ENCODE results near the gene CASZ1. TPM values are rescaled to one million over a fixed set of nuclear protein-coding genes. Genes with fewer than 3 reads are reported as not detected.

Gene CASZ1
- total RNA-seq, 2 experiments from 2014 or later: 1.7 to 2.0 TPM

GRCh38 chr1:10787286-10787685 lies 9.2 kb downstream of the CASZ1 start:
- Mint-ChIP-seq H3K4me3 (no peak overlapping the region), H3K27ac (no peak overlapping the region), H3K27me3 (ENCODE audit: low read depth) (peaks cover 23% of the 10 kb centered on the region), H3K36me3 (ENCODE audit: low read depth) (no peaks in the 10 kb centered on the region), H3K9me3 (no peaks in the 10 kb centered on the region), H3K4me1 (ENCODE audit: low read depth) (no peaks in the 10 kb centered on the region)
- intact Hi-C loops (cut with micrococcal nuclease): no loop called here
- CTCF ChIA-PET: no interaction called here
- DNase-seq: no peak

DNA sequence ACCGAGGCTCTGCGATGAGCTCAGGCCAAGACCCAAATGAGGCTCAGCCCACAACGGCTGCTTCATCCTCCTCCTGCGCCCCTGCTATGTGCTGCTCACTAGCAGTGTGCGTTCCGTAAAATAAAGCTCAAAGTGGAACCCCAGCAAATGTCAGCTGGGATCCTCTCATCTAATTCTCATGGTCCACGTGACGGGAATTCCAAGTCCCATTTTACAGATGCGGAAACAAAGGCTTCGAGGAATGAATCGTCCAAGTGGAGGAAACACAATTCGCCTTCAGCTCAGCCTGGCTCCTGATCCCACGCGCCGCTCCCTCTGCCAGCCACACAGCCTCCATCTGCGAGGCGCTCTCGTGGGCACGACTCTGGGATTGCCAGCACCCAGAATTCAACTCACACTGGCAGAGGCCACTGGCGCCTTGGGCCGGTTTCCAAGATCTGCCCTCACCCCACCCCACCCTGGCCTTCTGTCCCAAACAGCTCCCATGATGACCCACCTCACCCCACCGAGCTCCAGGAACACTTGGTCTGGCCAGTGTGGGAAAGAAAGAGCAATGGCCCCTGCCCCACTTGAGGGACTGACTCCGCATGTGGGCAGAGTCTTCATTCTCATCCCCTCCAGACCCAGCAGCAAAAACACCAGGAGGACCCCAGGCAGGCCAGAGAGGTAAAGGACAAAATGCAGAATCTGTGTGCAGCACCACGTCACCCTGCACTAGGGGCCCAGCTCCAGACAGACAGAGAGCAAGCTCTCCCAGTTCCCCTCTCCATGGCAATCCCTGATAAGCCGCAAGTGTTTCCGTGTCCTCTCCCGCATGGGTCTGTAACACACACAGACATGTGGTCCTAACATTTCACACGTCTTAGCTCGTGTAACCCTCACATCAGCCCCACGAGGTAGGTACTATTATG lies 10.5 kb downstream of the CASZ1 start:
- Mint-ChIP-seq H3K4me1 (ENCODE audit: low read depth) (no peaks in the 10 kb centered on the region), H3K27me3 (ENCODE audit: low read depth) (peaks cover 22% of the 10 kb centered on the region), H3K36me3 (ENCODE audit: low read depth) (no peaks in the 10 kb centered on the region), H3K4me3 (no peak overlapping the region), H3K27ac (no peak overlapping the region), H3K9me3 (no peaks in the 10 kb centered on the region)
- intact Hi-C loops (cut with micrococcal nuclease): no loop called here
- CTCF ChIA-PET: no interaction called here
- no peak for DNase-seq

- no peak for DNase-seq
- Mint-ChIP-seq H3K9me3 (no peaks in the 10 kb centered on the region), H3K27ac (no peak overlapping the region), H3K27me3 (ENCODE audit: low read depth) (peaks cover 22% of the 10 kb centered on the region), H3K4me1 (ENCODE audit: low read depth) (no peaks in the 10 kb centered on the region), H3K4me3 (no peak overlapping the region), H3K36me3 (ENCODE audit: low read depth) (no peaks in the 10 kb centered on the region)
- intact Hi-C loops (cut with micrococcal nuclease): no loop called here
- CTCF ChIA-PET: no interaction called here
Measured at GRCh38 chr1:10784998-10785727, 11.3 kb downstream of the CASZ1 start.

DNA sequence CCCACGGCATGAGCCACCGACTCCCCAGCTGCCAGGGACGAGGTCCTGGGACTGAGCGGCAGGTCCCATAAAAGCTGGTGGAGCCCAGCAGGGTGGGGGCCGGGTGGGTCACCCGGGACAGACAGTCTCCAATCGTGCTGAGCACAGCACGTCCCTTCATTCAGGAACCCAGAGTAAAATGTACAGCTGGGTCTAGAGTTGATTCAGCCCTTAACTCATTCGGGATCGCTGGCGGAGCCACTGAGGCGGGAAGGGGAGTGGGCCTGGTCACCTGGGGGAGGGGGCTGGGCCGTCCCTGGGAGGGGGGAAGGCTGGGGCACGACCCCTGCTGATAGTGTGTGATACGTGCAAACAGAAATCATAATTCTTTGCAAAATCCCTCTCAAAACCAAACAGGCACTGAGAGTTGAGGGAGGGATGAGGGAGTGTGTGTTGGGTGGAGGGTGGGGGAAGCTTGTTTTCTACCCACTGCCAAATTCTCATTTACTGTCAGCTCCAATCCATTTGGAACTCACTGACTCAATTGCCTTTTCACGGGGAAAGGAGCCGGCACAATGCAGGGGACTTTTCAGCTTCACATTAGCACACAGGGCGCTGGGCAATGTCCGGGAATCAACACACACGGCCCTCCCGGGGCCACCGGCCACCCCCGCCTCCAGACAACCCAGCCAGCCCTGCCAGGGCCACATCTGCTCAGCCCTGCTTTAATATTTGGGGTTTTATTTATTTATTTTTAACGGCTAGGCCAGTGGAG lies 13.8 kb downstream of the CASZ1 start:
- H3K36me3 Mint-ChIP-seq (ENCODE audit: low read depth): no peaks in the 10 kb centered on the region
- intact Hi-C loops (cut with micrococcal nuclease): no loop called here
- no peak for DNase-seq
- CTCF ChIA-PET: no interaction called here
- no peaks in the 10 kb centered on the region for H3K4me1 Mint-ChIP-seq (ENCODE audit: low read depth)
- no peak overlapping the region for H3K4me3 Mint-ChIP-seq
- H3K27ac Mint-ChIP-seq: no peak overlapping the region
- peaks cover 18% of the 10 kb centered on the region for H3K27me3 Mint-ChIP-seq (ENCODE audit: low read depth)
- H3K9me3 Mint-ChIP-seq: no peaks in the 10 kb centered on the region

DNA sequence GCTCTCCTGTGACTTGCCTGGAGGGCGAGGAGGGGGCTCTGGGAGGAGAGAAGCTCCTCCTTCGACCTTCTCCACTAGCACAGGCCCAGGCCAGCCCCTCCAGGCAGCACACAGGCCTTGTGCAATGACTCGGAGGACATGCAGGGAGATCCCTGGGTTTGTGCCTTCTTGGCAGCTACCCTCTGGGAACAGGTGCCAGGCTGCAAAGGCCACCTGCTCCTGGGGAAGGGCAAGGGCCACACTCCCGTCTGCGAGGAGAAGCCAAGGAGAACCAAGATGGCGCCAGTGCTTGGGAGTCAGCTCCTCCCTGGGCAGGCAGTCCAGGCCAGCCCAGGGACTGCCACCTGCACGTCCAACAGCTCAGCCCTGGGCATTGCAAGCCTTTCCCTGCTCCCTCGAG lies 15.3 kb downstream of the CASZ1 start:
- intact Hi-C loops (cut with micrococcal nuclease): no loop called here
- peaks cover 6% of the 10 kb centered on the region for H3K27me3 Mint-ChIP-seq (ENCODE audit: low read depth)
- no peak overlapping the region for H3K27ac Mint-ChIP-seq
- H3K4me1 Mint-ChIP-seq (ENCODE audit: low read depth): no peaks in the 10 kb centered on the region
- H3K36me3 Mint-ChIP-seq (ENCODE audit: low read depth): no peaks in the 10 kb centered on the region
- H3K4me3 Mint-ChIP-seq: no peak overlapping the region
- no peak for DNase-seq
- CTCF ChIA-PET: no interaction called here
- no peaks in the 10 kb centered on the region for H3K9me3 Mint-ChIP-seq

DNA sequence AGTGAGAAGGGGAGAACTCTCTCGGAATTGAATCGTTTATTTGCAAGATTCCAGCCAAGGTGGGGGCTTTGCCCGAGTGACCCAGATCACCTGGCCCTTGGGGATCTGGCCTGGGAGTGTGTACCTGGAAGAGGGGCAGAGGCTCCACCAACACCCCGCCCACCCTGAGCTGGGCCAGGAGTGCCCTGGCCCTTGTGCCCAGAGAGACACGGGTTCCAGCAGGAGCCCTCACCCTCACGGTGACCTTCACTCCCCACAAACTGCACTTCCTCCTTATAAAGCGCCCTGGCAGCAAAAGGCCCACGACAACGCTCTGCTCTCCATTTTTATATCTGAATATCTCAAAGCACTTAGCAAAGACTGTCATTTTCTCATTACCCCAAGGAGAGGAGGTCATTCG lies 16.6 kb downstream of the CASZ1 start:
- no peak overlapping the region for H3K27ac Mint-ChIP-seq
- H3K27me3 Mint-ChIP-seq (ENCODE audit: low read depth): peaks cover 1% of the 10 kb centered on the region
- no peak overlapping the region for H3K4me3 Mint-ChIP-seq
- CTCF ChIA-PET: no interaction called here
- intact Hi-C loops (cut with micrococcal nuclease): no loop called here
- H3K4me1 Mint-ChIP-seq (ENCODE audit: low read depth): no peaks in the 10 kb centered on the region
- no peak for DNase-seq
- H3K36me3 Mint-ChIP-seq (ENCODE audit: low read depth): no peaks in the 10 kb centered on the region
- H3K9me3 Mint-ChIP-seq: no peaks in the 10 kb centered on the region

DNA sequence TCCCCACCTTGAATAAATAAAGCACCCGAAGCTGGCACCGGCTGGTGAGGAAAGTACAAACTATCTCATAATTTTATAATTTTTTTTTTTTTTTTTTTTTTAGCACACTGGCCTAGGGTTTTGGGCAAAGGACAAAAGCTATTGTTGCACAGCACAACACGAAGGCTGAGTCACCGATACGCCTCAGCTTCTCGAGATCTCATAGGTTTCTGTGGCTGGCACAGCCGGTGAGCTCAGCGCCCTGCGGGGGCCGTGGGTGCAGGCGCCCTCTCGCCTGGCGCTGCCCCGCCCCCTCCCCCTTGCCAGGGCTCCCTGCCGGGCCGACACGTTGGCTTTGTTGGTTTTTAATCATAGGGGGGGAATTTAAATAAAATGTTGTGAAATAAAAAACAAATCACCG lies 17.2 kb downstream of the CASZ1 start:
- Mint-ChIP-seq H3K27me3 (ENCODE audit: low read depth) (no peaks in the 10 kb centered on the region), H3K27ac (no peak overlapping the region), H3K4me1 (ENCODE audit: low read depth) (no peaks in the 10 kb centered on the region), H3K36me3 (ENCODE audit: low read depth) (no peaks in the 10 kb centered on the region), H3K9me3 (no peaks in the 10 kb centered on the region), H3K4me3 (no peak overlapping the region)
- CTCF ChIA-PET: no interaction called here
- DNase-seq: no peak
- intact Hi-C loops (cut with micrococcal nuclease): no loop called here

DNA sequence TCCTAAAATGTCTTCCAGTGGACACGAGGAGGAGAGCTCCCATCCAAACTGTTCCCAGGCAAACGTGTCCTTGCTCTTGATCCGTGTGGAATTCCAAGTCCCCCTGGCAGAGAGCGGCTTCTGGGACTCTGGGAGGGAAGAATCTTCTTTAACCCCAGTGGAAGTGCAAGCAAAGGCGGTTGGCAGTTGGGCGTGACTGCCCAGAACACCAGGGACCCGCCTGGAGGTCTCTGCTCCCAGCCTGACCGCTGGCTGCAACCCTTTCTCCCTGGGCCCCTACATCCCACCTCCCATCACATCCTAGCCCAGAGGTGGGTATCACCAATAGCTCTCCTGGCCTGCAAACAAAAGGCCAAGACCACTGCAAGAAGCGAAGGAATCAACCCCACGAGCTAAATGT lies 17.8 kb downstream of the CASZ1 start:
- DNase-seq: no peak
- Mint-ChIP-seq H3K4me1 (ENCODE audit: low read depth) (no peaks in the 10 kb centered on the region), H3K27ac (no peak overlapping the region), H3K4me3 (no peak overlapping the region), H3K36me3 (ENCODE audit: low read depth) (no peaks in the 10 kb centered on the region), H3K27me3 (ENCODE audit: low read depth) (no peaks in the 10 kb centered on the region), H3K9me3 (no peaks in the 10 kb centered on the region)
- intact Hi-C loops (cut with micrococcal nuclease): no loop called here
- CTCF ChIA-PET: no interaction called here

- Mint-ChIP-seq H3K27me3 (ENCODE audit: low read depth) (no peaks in the 10 kb centered on the region), H3K4me1 (ENCODE audit: low read depth) (no peaks in the 10 kb centered on the region), H3K27ac (no peak overlapping the region), H3K4me3 (no peak overlapping the region), H3K36me3 (ENCODE audit: low read depth) (no peaks in the 10 kb centered on the region), H3K9me3 (no peaks in the 10 kb centered on the region)
- CTCF ChIA-PET: no interaction called here
- intact Hi-C loops (cut with micrococcal nuclease): no loop called here
- no peak for DNase-seq
Measured at GRCh38 chr1:10777749-10778574, 18.5 kb downstream of the CASZ1 start.

- DNase-seq: no peak
- no peaks in the 10 kb centered on the region for H3K36me3 Mint-ChIP-seq (ENCODE audit: low read depth)
- H3K4me1 Mint-ChIP-seq (ENCODE audit: low read depth): no peaks in the 10 kb centered on the region
- no peaks in the 10 kb centered on the region for H3K27me3 Mint-ChIP-seq (ENCODE audit: low read depth)
- CTCF ChIA-PET: no interaction called here
- intact Hi-C loops (cut with micrococcal nuclease): no loop called here
- H3K27ac Mint-ChIP-seq: no peak overlapping the region
- H3K9me3 Mint-ChIP-seq: no peaks in the 10 kb centered on the region
- H3K4me3 Mint-ChIP-seq: no peak overlapping the region
Measured at GRCh38 chr1:10776190-10776905, 20.1 kb downstream of the CASZ1 start.

DNA sequence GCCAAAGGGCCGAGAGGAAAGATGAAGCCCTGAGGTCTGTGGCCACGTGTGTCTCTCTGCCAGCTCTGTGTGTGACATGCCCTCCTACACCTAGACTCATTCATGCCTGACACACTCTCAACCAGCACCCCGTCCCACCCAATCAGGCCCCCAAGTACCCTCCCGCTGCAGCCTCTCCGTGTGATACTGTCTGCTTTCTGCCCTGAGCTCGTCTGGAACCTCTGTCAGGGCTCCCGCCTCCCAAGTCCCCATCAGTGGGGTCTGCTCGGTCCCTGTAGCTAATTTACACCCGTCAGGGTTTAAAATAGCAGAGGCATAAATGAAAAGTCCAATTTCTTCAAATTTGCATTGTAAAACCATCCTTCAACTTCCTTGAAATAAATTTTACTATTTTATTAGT lies 20.7 kb downstream of the CASZ1 start:
- H3K36me3 Mint-ChIP-seq (ENCODE audit: low read depth): no peaks in the 10 kb centered on the region
- H3K4me1 Mint-ChIP-seq (ENCODE audit: low read depth): no peaks in the 10 kb centered on the region
- CTCF ChIA-PET: no interaction called here
- intact Hi-C loops (cut with micrococcal nuclease): no loop called here
- no peaks in the 10 kb centered on the region for H3K27me3 Mint-ChIP-seq (ENCODE audit: low read depth)
- no peaks in the 10 kb centered on the region for H3K9me3 Mint-ChIP-seq
- H3K4me3 Mint-ChIP-seq: no peak overlapping the region
- DNase-seq: no peak
- H3K27ac Mint-ChIP-seq: no peak overlapping the region
